T-cell (primary cell): ENCODE results near the gene KRTAP6-2. TPM values are rescaled to one million over a fixed set of nuclear protein-coding genes. Genes with fewer than 3 reads are reported as not detected.

Experiments
- ATAC-seq, 4 experiments: fragments of 200-7000 bp in 3 of 4; fragments of 150-1000 bp in 1 of 4; cut with Tn5 transposase; replicated peaks in 1 of 4; 1 replicate in 3 of 4; 2 replicates in 1 of 4; pipeline ENCODE4 v1.10.0; 2021; ENCODE audit warnings: moderate library complexity in 3 of 4, mild to moderate bottlenecking in 2 of 4, moderate number of reproducible peaks in 1 of 4
- CTCF ChIA-PET, 2 donors: fragments of 300-600 bp; sonication (Branson Sonifier 250); formaldehyde crosslinking; loops; one replicate each; lab custom pipeline; 2022; ENCODE audit warnings: antibody characterized with exemption in 2 of 2; lab: Charles Lee
- POLR2A ChIA-PET, 2 donors: fragments of 300-600 bp; sonication (Branson Sonifier 250); formaldehyde crosslinking; loops; one replicate each; lab custom pipeline; 2022; ENCODE audit warnings: antibody characterized with exemption in 2 of 2; lab: Charles Lee
- DNase-seq, 35 experiments: peaks; one replicate each; pipeline versions ENCODE4 v3.0.0 to v3.0.0-alpha.2; 2013 to 2023
- H3K27ac ChIP-seq: one replicate; pipeline ENCODE4 v1.5.1; 2013; ENCODE audit warnings: low read length
- H3K27me3 ChIP-seq, 2 experiments: replicated peaks in 1 of 2; 1 replicate in 1 of 2; 2 replicates in 1 of 2; pipeline versions ENCODE4 v1.6.1 to v1.7.0; 2013; ENCODE audit warnings: low read length in 1 of 2, mixed read lengths in 1 of 2; ENCODE audit not compliant: control insufficient read depth in 2 of 2, insufficient read depth in 2 of 2; ENCODE audit errors: extremely low read depth in 1 of 2
- H3K36me3 ChIP-seq, 2 donors: 1 replicate in 1 of 2; 2 replicates in 1 of 2; pipeline versions ENCODE4 v1.6.1 to v1.7.0; 2013; ENCODE audit warnings: low read length in 1 of 2; ENCODE audit not compliant: control insufficient read depth in 2 of 2, insufficient read depth in 1 of 2; ENCODE audit errors: extremely low read depth in 1 of 2
- H3K4me1 ChIP-seq, 2 experiments: 1 replicate in 1 of 2; 2 replicates in 1 of 2; pipeline versions ENCODE4 v1.6.1 to v1.7.0; 2013; ENCODE audit warnings: low read length in 2 of 2, mixed read lengths in 1 of 2; ENCODE audit not compliant: insufficient read depth in 2 of 2, control insufficient read depth in 1 of 2; ENCODE audit errors: extremely low read depth in 1 of 2
- H3K4me3 ChIP-seq, 2 donors: 1 replicate in 1 of 2; 2 replicates in 1 of 2; pipeline versions ENCODE4 v1.5.1 to v1.7.0; 2013; ENCODE audit warnings: mild to moderate bottlenecking in 2 of 2, low read length in 1 of 2, moderate library complexity in 1 of 2; ENCODE audit not compliant: control insufficient read depth in 1 of 2; ENCODE audit errors: extremely low read depth in 1 of 2
- H3K9me3 ChIP-seq: 2 replicates; pipeline ENCODE4 v1.7.0; 2013
- H3K27ac Mint-ChIP-seq, 2 donors: one replicate each; pipeline ENCODE4 v1.8.0; 2020 to 2021; ENCODE audit warnings: mild to moderate bottlenecking in 2 of 2, mixed read lengths in 2 of 2
- H3K27me3 Mint-ChIP-seq, 2 donors: one replicate each; pipeline ENCODE4 v1.8.0; 2021 to 2022; ENCODE audit warnings: mixed read lengths in 2 of 2
- H3K36me3 Mint-ChIP-seq: one replicate; pipeline ENCODE4 v1.8.0; 2021; ENCODE audit warnings: mixed read lengths
- H3K4me1 Mint-ChIP-seq, 3 donors: one replicate each; pipeline ENCODE4 v1.8.0; 2020 to 2022; ENCODE audit warnings: mixed read lengths in 3 of 3, mild to moderate bottlenecking in 1 of 3
- H3K4me3 Mint-ChIP-seq, 3 donors: one replicate each; pipeline ENCODE4 v1.8.0; 2020 to 2022; ENCODE audit warnings: mild to moderate bottlenecking in 3 of 3, mixed read lengths in 3 of 3, moderate library complexity in 3 of 3
- H3K9me3 Mint-ChIP-seq, 3 donors: one replicate each; pipeline ENCODE4 v1.8.0; 2020 to 2022; ENCODE audit warnings: mixed read lengths in 3 of 3
- WGBS: methylation state at CpG from one replicate; pipeline ENCODE4 v1.1.5; 2013; ENCODE audit warnings: missing lambda C conversion rate; ENCODE audit not compliant: insufficient coverage; 5-methylcytosine and 5-hydroxymethylcytosine counted together
- total RNA-seq, 35 experiments: library from RNA in 6 of 35; stranded (reverse) in 6 of 35; fragments of 120-200 nt in 1 of 35; gene quantifications; one replicate each; pipeline versions ENCODE4 v1.2.1 to v1.2.4 and lab custom pipeline; 2013 to 2026

The KRTAP6-2 gene
- total RNA-seq (not detected), total RNA-seq (lab: John Stamatoyannopoulos, UW) (0 reads per million in 29 experiments)
- total RNA-seq (2013): not detected

GRCh38 chr21:30598802-30599201 lies at the start of gene KRTAP6-2:
TSS of gene KRTAP6-2 (minus strand) at chr21:30598902. CDS start at chr21:30598874, 28 bp downstream.
- H3K4me1 Mint-ChIP-seq: no peaks in the 10 kb centered on the region
- Histone ChIP-seq H3K36me3 (no peaks in the 10 kb centered on the region), H3K4me1 (no peaks in the 10 kb centered on the region), H3K4me3 (no peak within 1 kb of the TSS), H3K27ac (no peak within 1 kb of the TSS), H3K9me3 (no peaks in the 10 kb centered on the region), H3K27me3 (no peaks in the 10 kb centered on the region)
- peaks cover 0 to 6% of the 10 kb centered on the region in 2 donors for H3K27me3 Mint-ChIP-seq
- H3K4me3 Mint-ChIP-seq: no peak within 1 kb of the TSS
- DNase-seq: no peak
- peaks cover 0 to 6% (median 0%) of the 10 kb centered on the region in 3 donors for H3K9me3 Mint-ChIP-seq
- no peaks in the 10 kb centered on the region for H3K36me3 Mint-ChIP-seq
- ATAC-seq: no peak
- 92% methylated on average over 4 of the region's 6 CpGs for WGBS
- H3K27ac Mint-ChIP-seq: no peak within 1 kb of the TSS
- CTCF ChIA-PET: interaction anchor here in 1 of 2 donors (0.7 kb wide), 1 partner anchor 295 kb away, joined by 4 read pairs; no protein-coding TSS in a partner anchor
- POLR2A ChIA-PET: no interaction called here

GRCh38 chr21:30646904-30647414 lies 48.3 kb upstream of the KRTAP6-2 start:
- Histone ChIP-seq H3K27me3 (no peaks in the 10 kb centered on the region), H3K27ac (no peak overlapping the region), H3K4me1 (no peaks in the 10 kb centered on the region), H3K4me3 (no peak overlapping the region), H3K9me3 (no peaks in the 10 kb centered on the region), H3K36me3 (no peaks in the 10 kb centered on the region)
- no CpG with 5 or more reads among the region's 1 CpG for WGBS
- DNase-seq: no peak
- peaks cover 0 to 1% of the 10 kb centered on the region in 2 donors for H3K27me3 Mint-ChIP-seq
- H3K27ac Mint-ChIP-seq: no peak overlapping the region
- no peak for ATAC-seq
- POLR2A ChIA-PET: no interaction called here
- no peaks in the 10 kb centered on the region for H3K36me3 Mint-ChIP-seq
- CTCF ChIA-PET: interaction anchor here in 1 of 2 donors (0.7 kb wide), 1 partner anchor 1194 kb away, joined by 3 read pairs; no protein-coding TSS in a partner anchor
- no peak overlapping the region for H3K4me3 Mint-ChIP-seq
- H3K4me1 Mint-ChIP-seq: no peaks in the 10 kb centered on the region
- peaks cover 0 to 3% (median 0%) of the 10 kb centered on the region in 3 donors for H3K9me3 Mint-ChIP-seq

GRCh38 chr21:30642564-30642963 lies 43.9 kb upstream of the KRTAP6-2 start, which contains the start of gene KRTAP20-3:
TSS of gene KRTAP20-3 (plus strand) at chr21:30642864.
- Mint-ChIP-seq H3K4me1 (no peaks in the 10 kb centered on the region), H3K4me3 (no peak within 1 kb of the TSS), H3K36me3 (no peaks in the 10 kb centered on the region), H3K27ac (no peak within 1 kb of the TSS), H3K9me3 (peaks cover 0 to 3% (median 0%) of the 10 kb centered on the region in 3 donors), H3K27me3 (no peaks in the 10 kb centered on the region)
- Histone ChIP-seq H3K27ac (no peak within 1 kb of the TSS), H3K4me1 (no peaks in the 10 kb centered on the region), H3K36me3 (no peaks in the 10 kb centered on the region), H3K4me3 (no peak within 1 kb of the TSS), H3K9me3 (no peaks in the 10 kb centered on the region), H3K27me3 (no peaks in the 10 kb centered on the region)
- CTCF ChIA-PET: no interaction called here
- POLR2A ChIA-PET: no interaction called here
- no peak for ATAC-seq
- WGBS: no CpG with 5 or more reads among the region's 2 CpGs
- no peak for DNase-seq

- POLR2A ChIA-PET: no interaction called here
- ATAC-seq (no peak), DNase-seq (no peak)
- Mint-ChIP-seq H3K4me1 (no peaks in the 10 kb centered on the region), H3K9me3 (peaks cover 0 to 3% (median 0%) of the 10 kb centered on the region in 3 donors), H3K27me3 (no peaks in the 10 kb centered on the region), H3K4me3 (no peak overlapping the region), H3K27ac (no peak overlapping the region), H3K36me3 (no peaks in the 10 kb centered on the region)
- whole genome bisulfite sequencing: no CpG with 5 or more reads among the region's 3 CpGs
- no peaks in the 10 kb centered on the region for H3K4me1 ChIP-seq
- H3K27me3 ChIP-seq: no peaks in the 10 kb centered on the region
- H3K36me3 ChIP-seq: no peaks in the 10 kb centered on the region
- H3K4me3 ChIP-seq: no peak overlapping the region
- no peaks in the 10 kb centered on the region for H3K9me3 ChIP-seq
- no peak overlapping the region for H3K27ac ChIP-seq
- CTCF ChIA-PET: no interaction called here
Observed at GRCh38 chr21:30638686-30639085, 40.0 kb upstream of the KRTAP6-2 start.

- H3K27ac ChIP-seq: no peak within 1 kb of the TSS
- ChIA-PET CTCF (no interaction called here), POLR2A (no interaction called here)
- ATAC-seq (no peak), DNase-seq (no peak)
- Mint-ChIP-seq H3K27me3 (peaks cover 0 to 6% of the 10 kb centered on the region in 2 donors), H3K4me3 (no peak within 1 kb of the TSS), H3K9me3 (no peaks in the 10 kb centered on the region), H3K27ac (no peak within 1 kb of the TSS), H3K36me3 (no peaks in the 10 kb centered on the region), H3K4me1 (no peaks in the 10 kb centered on the region)
- H3K36me3 ChIP-seq: no peaks in the 10 kb centered on the region
- no peaks in the 10 kb centered on the region for H3K4me1 ChIP-seq
- H3K27me3 ChIP-seq: no peaks in the 10 kb centered on the region
- H3K4me3 ChIP-seq: no peak within 1 kb of the TSS
- no peaks in the 10 kb centered on the region for H3K9me3 ChIP-seq
- 100% methylated on average over 1 of the region's 1 CpG for WGBS
Observed at GRCh38 chr21:30634906-30635305, 36.2 kb upstream of the KRTAP6-2 start, which contains the start of gene KRTAP20-2. TSS of gene KRTAP20-2 (plus strand) at chr21:30635206. CDS start at chr21:30635264, 58 bp downstream.

- no peaks in the 10 kb centered on the region for H3K36me3 Mint-ChIP-seq
- ChIA-PET POLR2A (no interaction called here), CTCF (no interaction called here)
- H3K36me3 ChIP-seq: no peaks in the 10 kb centered on the region
- no peak for DNase-seq
- no peaks in the 10 kb centered on the region for H3K4me1 Mint-ChIP-seq
- H3K27me3 Mint-ChIP-seq: peaks cover 0 to 6% of the 10 kb centered on the region in 2 donors
- H3K27ac Mint-ChIP-seq: no peak overlapping the region
- H3K27ac ChIP-seq: no peak overlapping the region
- WGBS: no CpG with 5 or more reads among the region's 1 CpG
- H3K9me3 Mint-ChIP-seq: peaks cover 0 to 3% (median 0%) of the 10 kb centered on the region in 3 donors
- no peak overlapping the region for H3K4me3 ChIP-seq
- no peak overlapping the region for H3K4me3 Mint-ChIP-seq
- no peaks in the 10 kb centered on the region for H3K4me1 ChIP-seq
- ATAC-seq: no peak
- no peaks in the 10 kb centered on the region for H3K27me3 ChIP-seq
- H3K9me3 ChIP-seq: peaks cover 2% of the 10 kb centered on the region
Observed at GRCh38 chr21:30629200-30629599, 30.5 kb upstream of the KRTAP6-2 start.
